ENCODE results near the gene TCTN1. TPM values are rescaled to one million over a fixed set of nuclear protein-coding genes. Genes with fewer than 3 reads are reported as not detected.
"Not testable (repeated sequence)": the region's sequence is repeated elsewhere in the genome, so short reads cannot be mapped to it uniquely, and the experiment has no call there.

Gene TCTN1
- total and polyA plus RNA-seq, 4 donors: 19.3 to 47.1 (median 30.7) TPM

DNA sequence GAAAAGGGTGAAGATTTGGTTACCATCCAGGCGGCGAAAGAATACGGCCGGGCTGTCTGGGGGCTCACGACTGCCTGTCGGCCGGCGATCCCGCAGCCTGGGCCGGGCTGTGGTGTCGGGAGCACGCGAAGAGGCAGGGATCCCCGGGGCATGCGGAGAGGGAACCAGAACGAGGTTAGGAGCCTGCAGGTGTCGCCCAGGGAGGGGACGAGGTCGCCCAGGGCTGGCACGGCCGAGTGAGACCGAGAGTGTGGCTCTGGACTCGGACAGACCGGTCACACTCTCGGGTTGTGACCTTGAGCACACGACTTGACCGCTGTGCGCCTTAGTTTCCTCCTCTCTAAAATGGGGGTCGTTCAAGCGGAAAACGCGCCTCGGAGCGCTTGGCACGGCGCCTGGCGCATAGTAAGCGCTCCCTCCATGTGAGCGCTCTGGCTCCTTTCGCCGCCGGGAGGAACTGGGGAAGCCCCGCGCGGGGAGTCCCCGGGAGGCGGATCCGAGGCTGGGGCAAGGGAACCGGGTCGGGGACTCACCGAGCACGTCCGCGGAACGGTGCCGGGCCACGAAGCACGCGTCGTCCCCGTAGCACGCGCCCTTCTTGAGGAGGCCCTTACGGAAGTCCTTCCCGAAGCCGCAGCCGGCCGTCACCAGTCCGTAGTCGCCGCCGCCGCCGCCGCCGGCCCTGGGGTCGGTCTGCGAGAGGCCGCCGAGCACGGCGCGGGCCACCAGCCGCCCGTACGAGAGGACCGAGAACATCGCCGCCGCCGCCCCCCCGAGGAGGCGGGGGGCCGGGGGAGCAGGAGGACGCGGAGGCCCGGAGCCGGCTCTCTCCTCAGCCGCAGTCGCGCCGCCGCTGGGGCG lies 31.4 kb upstream of the TCTN1 start:
- H3K4me1 ChIP-seq (ENCODE audit: control insufficient read depth in 1 of 2, insufficient read depth in 2 of 2, low read length in 2 of 2): no peaks in the 10 kb centered on the region
- intact Hi-C loops (cut with DNase I): loop anchor here (5.0 kb wide), 3 partner anchors 40 to 80 kb away; partner anchors contain the start of genes RAD9B (in 1 of the 2) and VPS29 (in 1 of the 2)
- 0% methylated on average over 66 to 104 of the region's 104 CpGs for WGBS, 2 donors
- peak; percentile 65 for ATAC-seq (ENCODE audit: low FRiP score)
- H3K9me3 ChIP-seq (ENCODE audit: control insufficient read depth, low read length): no peaks in the 10 kb centered on the region
- H3K4me3 ChIP-seq (ENCODE audit: low read length in 2 of 2): peak overlapping the region; percentile 38 to 93
- peak overlapping the region; percentile 23 to 50 for H3K27ac ChIP-seq (ENCODE audit: low read depth in 1 of 2, low read length in 2 of 2)
- peak; percentile 81 to 87 for DNase-seq
- no peaks in the 10 kb centered on the region for H3K36me3 ChIP-seq (ENCODE audit: control insufficient read depth in 1 of 2, insufficient read depth in 2 of 2, low read length in 1 of 2)
- no peaks in the 10 kb centered on the region for H3K27me3 ChIP-seq (ENCODE audit: control insufficient read depth in 1 of 2, insufficient read depth in 2 of 2, low read length in 1 of 2)

DNA sequence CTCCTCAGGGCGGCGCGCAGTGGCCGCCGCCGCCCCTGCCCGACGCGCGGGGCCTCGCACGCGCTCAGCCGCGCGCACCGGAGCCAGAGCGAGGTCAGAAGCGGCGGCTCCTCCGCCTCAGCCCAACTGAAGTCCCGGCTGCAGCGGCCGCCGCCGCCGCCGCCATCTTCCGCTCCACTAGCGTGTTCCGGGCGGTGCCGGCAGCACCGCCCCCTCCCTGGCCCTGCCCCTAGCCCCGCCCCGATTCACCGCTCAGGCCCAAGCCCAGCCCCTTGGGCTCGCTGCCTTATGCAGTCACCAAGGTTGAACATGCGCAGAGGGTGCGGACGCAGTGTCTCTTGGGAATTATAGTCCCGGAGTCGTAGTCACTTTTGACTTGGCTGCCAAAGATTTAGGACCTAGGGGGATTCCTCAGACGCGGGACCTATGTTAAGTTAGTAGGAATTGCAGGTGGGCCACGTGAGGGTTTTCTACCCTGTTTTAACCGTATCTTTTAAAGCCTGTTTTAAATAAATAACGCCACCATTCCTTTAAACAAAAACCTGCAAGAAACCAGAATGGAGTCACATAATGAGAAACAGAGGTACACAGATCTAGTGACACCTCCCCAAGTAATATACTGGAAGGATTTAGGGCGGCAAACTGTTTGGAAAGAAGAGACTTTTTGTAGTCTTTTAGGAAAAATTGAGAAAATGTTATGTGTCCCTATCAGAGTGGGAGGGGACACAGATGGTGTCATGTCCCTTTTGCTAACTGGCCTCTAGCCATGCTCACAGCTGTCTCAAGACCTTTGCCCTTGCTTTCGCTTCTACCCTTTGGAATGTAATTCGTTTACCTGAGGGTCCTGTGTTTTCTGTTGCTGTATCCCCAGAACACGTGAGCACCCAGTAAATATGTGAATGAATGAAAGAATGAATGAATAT lies 30.5 kb upstream of the TCTN1 start, which contains the start of gene PPTC7:
Gene PPTC7 (minus strand): TSS at position 182 of the 923 bp plus-strand sequence. CDS start 287 bp downstream, outside the sequence.
- Histone ChIP-seq H3K4me1 (ENCODE audit: control insufficient read depth in 1 of 2, insufficient read depth in 2 of 2, low read length in 2 of 2) (no peaks in the 10 kb centered on the region), H3K27me3 (ENCODE audit: control insufficient read depth in 1 of 2, insufficient read depth in 2 of 2, low read length in 1 of 2) (no peaks in the 10 kb centered on the region), H3K9me3 (ENCODE audit: control insufficient read depth, low read length) (no peaks in the 10 kb centered on the region), H3K27ac (ENCODE audit: low read depth in 1 of 2, low read length in 2 of 2) (peak within 1 kb of the TSS; percentile 50), H3K36me3 (ENCODE audit: control insufficient read depth in 1 of 2, insufficient read depth in 2 of 2, low read length in 1 of 2) (no peaks in the 10 kb centered on the region), H3K4me3 (ENCODE audit: low read length in 2 of 2) (peak within 1 kb of the TSS; percentile 69 to 93)
- intact Hi-C loops (cut with DNase I): loop anchor here (5.0 kb wide), 3 partner anchors 41 to 81 kb away; partner anchors contain the start of genes RAD9B (in 1 of the 2) and VPS29 (in 1 of the 2)
- WGBS, 2 donors: 2 to 3% methylated on average over 27 to 52 of the region's 52 CpGs
- peak; percentile 98 to 99 for DNase-seq
- peak; percentile 99 for ATAC-seq (ENCODE audit: low FRiP score)

DNA sequence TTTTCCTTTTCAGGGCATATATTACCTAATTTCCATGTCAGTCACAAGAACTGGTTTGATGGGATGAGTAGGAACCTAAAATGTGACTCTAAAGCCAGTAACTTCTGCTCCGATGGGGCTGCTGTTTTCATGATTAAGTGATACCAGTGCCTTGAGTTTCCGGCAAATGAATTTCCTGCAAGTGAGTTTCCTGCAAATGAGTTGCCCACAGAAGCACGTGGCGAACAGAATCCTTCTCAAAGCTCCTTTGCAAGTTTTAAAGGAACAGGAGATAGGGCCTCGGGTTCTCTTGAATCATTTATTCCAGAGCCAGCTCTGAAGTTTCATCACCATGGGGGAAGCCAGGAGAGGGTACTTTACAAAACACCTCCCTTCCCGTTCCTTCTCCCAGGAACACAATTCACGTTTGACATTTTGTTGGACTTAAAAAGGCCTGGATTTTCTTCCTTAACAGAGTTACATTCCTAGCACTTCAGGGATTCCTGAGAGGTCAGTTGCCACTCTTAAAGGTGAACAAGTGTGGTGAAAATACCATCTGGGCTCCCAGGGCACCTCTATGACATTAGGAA lies 28.6 kb upstream of the TCTN1 start:
- Histone ChIP-seq H3K4me3 (ENCODE audit: low read length in 2 of 2) (no peak overlapping the region), H3K4me1 (ENCODE audit: control insufficient read depth in 1 of 2, insufficient read depth in 2 of 2, low read length in 2 of 2) (no peaks in the 10 kb centered on the region)
- no peak for ATAC-seq (ENCODE audit: low FRiP score)

DNA sequence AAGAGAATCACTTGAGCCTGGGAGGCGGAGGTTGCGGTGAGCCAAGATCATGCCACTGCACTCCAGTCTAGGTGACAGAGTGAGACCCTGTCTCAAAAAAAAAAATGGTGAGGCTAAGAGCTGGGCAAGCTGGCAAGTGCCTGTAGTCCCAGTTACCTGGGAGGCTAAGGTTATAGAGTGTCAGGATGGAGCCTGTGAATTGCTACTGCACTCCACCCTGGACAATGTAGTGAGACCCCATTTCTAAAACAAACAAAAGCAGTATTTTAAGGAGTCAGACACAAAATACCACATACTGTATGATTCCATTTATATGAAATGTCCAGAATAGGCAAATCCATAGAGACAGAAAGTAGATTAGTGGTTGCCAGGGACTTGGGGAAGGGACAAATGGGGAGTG lies 26.8 kb upstream of the TCTN1 start:
- H3K27me3 ChIP-seq (ENCODE audit: control insufficient read depth in 1 of 2, insufficient read depth in 2 of 2, low read length in 1 of 2); ATAC-seq (ENCODE audit: low FRiP score); H3K4me1 ChIP-seq (ENCODE audit: control insufficient read depth in 1 of 2, insufficient read depth in 2 of 2, low read length in 2 of 2); H3K27ac ChIP-seq (ENCODE audit: low read depth in 1 of 2, low read length in 2 of 2); H3K36me3 ChIP-seq (ENCODE audit: control insufficient read depth in 1 of 2, insufficient read depth in 2 of 2, low read length in 1 of 2); DNase-seq; H3K9me3 ChIP-seq (ENCODE audit: control insufficient read depth, low read length); intact Hi-C loops (cut with DNase I); H3K4me3 ChIP-seq (ENCODE audit: low read length in 2 of 2): not testable (repeated sequence)
- WGBS, 2 donors: 97 to 98% methylated on average over 2 of the region's 2 CpGs

More for the DNA sequence above, 28.6 kb upstream of the TCTN1 start:
- Histone ChIP-seq H3K36me3 (ENCODE audit: control insufficient read depth in 1 of 2, insufficient read depth in 2 of 2, low read length in 1 of 2) (no peaks in the 10 kb centered on the region), H3K27ac (ENCODE audit: low read depth in 1 of 2, low read length in 2 of 2) (no peak overlapping the region), H3K9me3 (ENCODE audit: control insufficient read depth, low read length) (no peaks in the 10 kb centered on the region), H3K27me3 (ENCODE audit: control insufficient read depth in 1 of 2, insufficient read depth in 2 of 2, low read length in 1 of 2) (no peaks in the 10 kb centered on the region)
- WGBS, 2 donors: 22 to 23% methylated on average over 7 of the region's 7 CpGs
- peak in 1 of 2 donors; percentile 64 for DNase-seq
- intact Hi-C loops (cut with DNase I): no loop called here

DNA sequence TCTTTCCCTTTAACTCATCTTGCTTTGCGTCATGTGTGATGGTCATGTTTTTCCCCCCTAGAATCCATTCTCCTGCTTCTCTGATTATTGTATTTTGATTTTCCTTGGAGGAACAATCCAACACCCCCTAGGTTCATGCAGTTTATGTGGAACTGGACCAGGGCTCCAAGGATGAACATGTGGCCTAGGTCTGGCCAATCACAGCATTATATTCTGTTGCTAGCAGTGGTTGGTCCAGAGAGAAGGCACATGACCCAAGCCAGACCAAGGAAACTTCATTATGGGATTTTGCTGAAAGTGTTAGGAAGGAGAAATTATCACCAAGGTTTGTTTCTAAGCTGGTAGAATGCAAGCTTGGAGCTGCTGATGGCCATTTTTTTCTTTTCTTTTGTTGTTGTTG lies 23.9 kb upstream of the TCTN1 start:
- 89 to 98% methylated on average over 1 of the region's 1 CpG for WGBS, 2 donors
- DNase-seq (no peak), ATAC-seq (ENCODE audit: low FRiP score) (no peak)
- no peak overlapping the region for H3K4me3 ChIP-seq (ENCODE audit: low read length in 2 of 2)
- no peak overlapping the region for H3K27ac ChIP-seq (ENCODE audit: low read depth in 1 of 2, low read length in 2 of 2)
- intact Hi-C loops (cut with DNase I): no loop called here
- H3K9me3 ChIP-seq (ENCODE audit: control insufficient read depth, low read length): no peaks in the 10 kb centered on the region
- H3K36me3 ChIP-seq (ENCODE audit: control insufficient read depth in 1 of 2, insufficient read depth in 2 of 2, low read length in 1 of 2): no peaks in the 10 kb centered on the region
- H3K27me3 ChIP-seq (ENCODE audit: control insufficient read depth in 1 of 2, insufficient read depth in 2 of 2, low read length in 1 of 2): no peaks in the 10 kb centered on the region
- no peaks in the 10 kb centered on the region for H3K4me1 ChIP-seq (ENCODE audit: control insufficient read depth in 1 of 2, insufficient read depth in 2 of 2, low read length in 2 of 2)

DNA sequence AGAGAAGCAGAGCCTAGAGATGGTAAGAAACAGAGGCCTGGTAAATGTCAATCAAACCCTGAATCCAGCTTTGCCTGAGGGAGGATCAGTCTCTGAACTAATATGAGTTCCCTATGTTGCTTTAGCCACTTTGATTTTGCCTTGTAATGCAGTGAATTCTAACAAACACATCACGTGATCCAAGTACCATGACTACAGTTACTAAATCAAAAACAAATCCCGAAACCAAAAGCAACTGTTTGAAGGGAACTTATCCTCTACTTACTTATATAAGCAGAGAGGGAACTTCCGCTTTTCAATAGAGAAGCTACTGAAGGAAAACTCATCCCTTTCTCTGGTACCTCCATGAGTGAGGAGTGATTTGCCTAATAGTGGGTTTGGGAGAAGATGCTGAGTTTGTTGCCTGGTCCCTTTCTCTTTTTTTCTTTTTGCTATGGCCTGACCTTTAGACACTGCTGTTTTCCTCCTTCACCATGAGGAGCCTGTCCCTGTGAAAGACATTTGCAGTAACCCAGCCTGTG lies 23.1 kb upstream of the TCTN1 start:
- Histone ChIP-seq H3K27me3 (ENCODE audit: control insufficient read depth in 1 of 2, insufficient read depth in 2 of 2, low read length in 1 of 2) (no peaks in the 10 kb centered on the region), H3K4me1 (ENCODE audit: control insufficient read depth in 1 of 2, insufficient read depth in 2 of 2, low read length in 2 of 2) (no peaks in the 10 kb centered on the region), H3K4me3 (ENCODE audit: low read length in 2 of 2) (no peak overlapping the region), H3K9me3 (ENCODE audit: control insufficient read depth, low read length) (no peaks in the 10 kb centered on the region), H3K27ac (ENCODE audit: low read depth in 1 of 2, low read length in 2 of 2) (peak overlapping the region in 1 of 2 donors; percentile 11), H3K36me3 (ENCODE audit: control insufficient read depth in 1 of 2, insufficient read depth in 2 of 2, low read length in 1 of 2) (no peaks in the 10 kb centered on the region)
- intact Hi-C loops (cut with DNase I): no loop called here
- ATAC-seq (ENCODE audit: low FRiP score): peak; percentile 82
- no peak for DNase-seq
- WGBS, 2 donors: 37 to 49% methylated on average over 3 of the region's 3 CpGs

DNA sequence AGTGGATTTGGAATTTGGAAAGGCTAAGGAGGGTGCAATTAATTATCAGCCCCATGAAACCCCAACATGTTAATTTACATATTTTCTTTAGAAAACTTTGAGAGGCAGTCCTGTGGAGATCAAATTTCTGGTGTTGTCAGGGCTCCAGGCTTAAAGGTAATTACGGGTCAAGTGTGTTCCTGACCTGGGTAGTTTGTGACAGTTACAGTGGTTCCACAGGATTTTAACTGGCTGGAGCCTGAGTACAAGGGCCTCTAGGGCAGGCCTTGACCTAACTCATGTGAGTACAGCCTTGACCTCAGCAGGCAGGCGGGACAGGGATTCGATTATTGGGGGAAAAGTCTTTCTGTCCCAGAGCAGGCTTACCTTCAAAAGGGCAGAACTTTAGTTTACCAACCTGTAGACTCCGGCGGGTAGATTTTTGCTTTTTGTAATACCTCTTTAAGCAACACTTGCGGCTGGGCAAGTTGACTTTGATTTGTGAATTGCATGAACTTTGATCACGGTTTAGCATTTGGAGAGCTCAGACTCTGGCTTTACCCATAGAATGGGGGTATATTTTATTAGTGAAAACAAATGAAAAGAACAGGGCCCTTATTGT lies 22.4 kb upstream of the TCTN1 start:
- 85 to 86% methylated on average over 7 of the region's 7 CpGs for WGBS, 2 donors
- no peaks in the 10 kb centered on the region for H3K9me3 ChIP-seq (ENCODE audit: control insufficient read depth, low read length)
- H3K27me3 ChIP-seq (ENCODE audit: control insufficient read depth in 1 of 2, insufficient read depth in 2 of 2, low read length in 1 of 2): no peaks in the 10 kb centered on the region
- intact Hi-C loops (cut with DNase I): no loop called here
- H3K36me3 ChIP-seq (ENCODE audit: control insufficient read depth in 1 of 2, insufficient read depth in 2 of 2, low read length in 1 of 2): no peaks in the 10 kb centered on the region
- no peak overlapping the region for H3K27ac ChIP-seq (ENCODE audit: low read depth in 1 of 2, low read length in 2 of 2)
- no peak for ATAC-seq (ENCODE audit: low FRiP score)
- DNase-seq: no peak
- H3K4me1 ChIP-seq (ENCODE audit: control insufficient read depth in 1 of 2, insufficient read depth in 2 of 2, low read length in 2 of 2): no peaks in the 10 kb centered on the region
- H3K4me3 ChIP-seq (ENCODE audit: low read length in 2 of 2): no peak overlapping the region

DNA sequence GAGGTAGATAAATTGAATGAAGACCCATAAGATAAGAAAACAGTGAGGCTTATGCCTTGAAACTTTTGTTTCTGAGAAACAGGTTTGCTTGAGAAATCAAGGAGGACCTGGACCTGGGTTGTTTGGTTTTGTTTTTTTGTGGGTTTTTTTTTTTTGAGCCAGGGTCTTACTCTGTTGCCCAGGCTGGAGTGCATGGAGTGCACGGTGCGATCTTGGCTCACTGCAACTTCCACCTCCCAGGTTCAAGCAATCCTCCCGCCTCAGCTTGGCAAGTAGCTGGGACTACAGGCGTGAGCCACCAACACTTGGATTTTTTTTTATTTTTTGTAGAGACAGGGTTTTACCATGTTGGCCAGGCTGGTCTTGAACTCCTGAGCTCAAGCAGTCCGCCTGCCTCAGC lies 21.9 kb upstream of the TCTN1 start:
- ATAC-seq (ENCODE audit: low FRiP score) (no peak), DNase-seq (no peak)
- Histone ChIP-seq H3K36me3 (ENCODE audit: control insufficient read depth in 1 of 2, insufficient read depth in 2 of 2, low read length in 1 of 2) (no peaks in the 10 kb centered on the region), H3K4me3 (ENCODE audit: low read length in 2 of 2) (no peak overlapping the region), H3K9me3 (ENCODE audit: control insufficient read depth, low read length) (no peaks in the 10 kb centered on the region), H3K27ac (ENCODE audit: low read depth in 1 of 2, low read length in 2 of 2) (no peak overlapping the region), H3K4me1 (ENCODE audit: control insufficient read depth in 1 of 2, insufficient read depth in 2 of 2, low read length in 2 of 2) (no peaks in the 10 kb centered on the region), H3K27me3 (ENCODE audit: control insufficient read depth in 1 of 2, insufficient read depth in 2 of 2, low read length in 1 of 2) (no peaks in the 10 kb centered on the region)
- 89 to 95% methylated on average over 5 of the region's 5 CpGs for WGBS, 2 donors
- intact Hi-C loops (cut with DNase I): no loop called here

All from aorta (tissue), 5 donors.